Stomach (tissue), 4 donors: ENCODE measurements around the gene COL5A1.

Experiments used
- EP300 ChIP-seq: sonication (generic); formaldehyde crosslinking; IDR thresholded peaks from one replicate; pipeline ENCODE4 v1.6.1; 2017; ENCODE audit warnings: antibody characterized with exemption
- POLR2A ChIP-seq, 4 donors: fragments of 450-650 bp; IDR thresholded peaks; one replicate each; pipeline ENCODE4 v1.6.1; 2016; ENCODE audit warnings: antibody characterized with exemption in 4 of 4, control low read depth in 2 of 4, mild to moderate bottlenecking in 1 of 4, moderate library complexity in 1 of 4
- TF ChIP-seq, protein P1 (sequence below), 7 experiments: fragments of 450-650 bp in 4 of 7; fragments of 200-600 bp in 3 of 7; sonication (generic) in 3 of 7; IDR thresholded peaks; one replicate each; pipeline ENCODE4 v1.5.1; 2016 to 2019; ENCODE audit warnings: antibody characterized with exemption in 7 of 7, control low read depth in 2 of 7, mild to moderate bottlenecking in 1 of 7

DNA sequence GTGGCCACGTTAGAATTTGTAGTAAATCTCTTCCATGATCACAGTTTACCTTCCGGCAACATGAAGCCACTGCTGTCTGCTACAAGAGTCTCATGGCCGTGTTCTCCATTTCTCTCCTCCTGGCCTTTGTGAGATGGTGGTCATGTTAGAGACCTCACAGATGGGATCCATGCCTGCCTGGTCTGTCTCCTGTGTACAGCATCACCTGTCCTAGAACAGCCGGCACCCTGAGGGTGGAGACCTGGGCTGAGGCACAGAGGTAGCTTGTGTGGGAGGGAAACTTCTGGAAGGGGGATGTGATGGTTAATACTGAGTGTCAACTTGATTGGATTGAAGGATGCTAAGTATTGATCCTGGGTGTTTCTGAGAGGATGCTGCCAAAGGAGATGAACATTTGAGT is 235.9 kb downstream of the COL5A1 start:
- TF ChIP-seq, protein P1, sequence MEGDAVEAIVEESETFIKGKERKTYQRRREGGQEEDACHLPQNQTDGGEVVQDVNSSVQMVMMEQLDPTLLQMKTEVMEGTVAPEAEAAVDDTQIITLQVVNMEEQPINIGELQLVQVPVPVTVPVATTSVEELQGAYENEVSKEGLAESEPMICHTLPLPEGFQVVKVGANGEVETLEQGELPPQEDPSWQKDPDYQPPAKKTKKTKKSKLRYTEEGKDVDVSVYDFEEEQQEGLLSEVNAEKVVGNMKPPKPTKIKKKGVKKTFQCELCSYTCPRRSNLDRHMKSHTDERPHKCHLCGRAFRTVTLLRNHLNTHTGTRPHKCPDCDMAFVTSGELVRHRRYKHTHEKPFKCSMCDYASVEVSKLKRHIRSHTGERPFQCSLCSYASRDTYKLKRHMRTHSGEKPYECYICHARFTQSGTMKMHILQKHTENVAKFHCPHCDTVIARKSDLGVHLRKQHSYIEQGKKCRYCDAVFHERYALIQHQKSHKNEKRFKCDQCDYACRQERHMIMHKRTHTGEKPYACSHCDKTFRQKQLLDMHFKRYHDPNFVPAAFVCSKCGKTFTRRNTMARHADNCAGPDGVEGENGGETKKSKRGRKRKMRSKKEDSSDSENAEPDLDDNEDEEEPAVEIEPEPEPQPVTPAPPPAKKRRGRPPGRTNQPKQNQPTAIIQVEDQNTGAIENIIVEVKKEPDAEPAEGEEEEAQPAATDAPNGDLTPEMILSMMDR (IDR thresholded peaks at IDR 0.05) = no peak
- TF ChIP-seq POLR2A (IDR thresholded peaks at IDR 0.05) = no peak
- TF ChIP-seq EP300 = no peak
